ENCODE results near the gene FBXO8. TPM values are rescaled to one million over a fixed set of nuclear protein-coding genes. Genes with fewer than 3 reads are reported as not detected.

The FBXO8 gene
- total RNA-seq, 2 experiments from 2014 or later: 19.7 to 21.3 TPM

GRCh38 chr4:174212061-174212460 is 71.4 kb downstream of the FBXO8 start:
- H3K27ac Mint-ChIP-seq: no peak overlapping the region
- peaks cover 34% of the 10 kb centered on the region for H3K4me1 Mint-ChIP-seq (ENCODE audit: low read depth)
- peaks cover 71% of the 10 kb centered on the region for H3K27me3 Mint-ChIP-seq
- intact Hi-C loops (cut with micrococcal nuclease): loop anchor here (5.0 kb wide), 1 partner anchor 685 kb away; no protein-coding TSS in a partner anchor
- ChIA-PET POLR2A (no interaction called here), CTCF (interaction anchor here (0.6 to 1.5 kb wide), 3 partner anchors 9 to 718 kb away, joined by 3 read pairs; no protein-coding TSS in a partner anchor)
- no peaks in the 10 kb centered on the region for H3K36me3 Mint-ChIP-seq
- H3K9me3 Mint-ChIP-seq: no peaks in the 10 kb centered on the region
- H3K4me3 Mint-ChIP-seq: no peak overlapping the region
- DNase-seq: no peak

- CTCF ChIA-PET: interaction anchor here (0.9 to 1.8 kb wide), 2 partner anchors 8 to 718 kb away, joined by 3 to 5 read pairs; no protein-coding TSS in a partner anchor
- H3K4me1 Mint-ChIP-seq (ENCODE audit: low read depth): peaks cover 30% of the 10 kb centered on the region
- H3K27ac Mint-ChIP-seq: no peak overlapping the region
- H3K4me3 Mint-ChIP-seq: no peak overlapping the region
- POLR2A ChIA-PET: no interaction called here
- no peaks in the 10 kb centered on the region for H3K9me3 Mint-ChIP-seq
- intact Hi-C loops (cut with micrococcal nuclease): loop anchor here (5.0 kb wide), 1 partner anchor 684 kb away; no protein-coding TSS in a partner anchor
- H3K27me3 Mint-ChIP-seq: peaks cover 67% of the 10 kb centered on the region
- H3K36me3 Mint-ChIP-seq: no peaks in the 10 kb centered on the region
- no peak for DNase-seq
Measured at GRCh38 chr4:174211622-174212044, 71.8 kb downstream of the FBXO8 start.

- H3K4me1 Mint-ChIP-seq (ENCODE audit: low read depth): peaks cover 28% of the 10 kb centered on the region
- DNase-seq: no peak
- H3K27ac Mint-ChIP-seq: no peak overlapping the region
- POLR2A ChIA-PET: interaction anchor here (0.7 kb wide), 1 partner anchor 141 kb away, joined by 3 read pairs; no protein-coding TSS in a partner anchor
- H3K27me3 Mint-ChIP-seq: peaks cover 65% of the 10 kb centered on the region
- H3K9me3 Mint-ChIP-seq: no peaks in the 10 kb centered on the region
- H3K36me3 Mint-ChIP-seq: no peaks in the 10 kb centered on the region
- no peak overlapping the region for H3K4me3 Mint-ChIP-seq
- CTCF ChIA-PET: interaction anchor here (1.8 kb wide), 1 partner anchor 9 kb away, joined by 5 read pairs; no protein-coding TSS in a partner anchor
- intact Hi-C loops (cut with micrococcal nuclease): loop anchor here (5.0 kb wide), 1 partner anchor 684 kb away; no protein-coding TSS in a partner anchor
Measured at GRCh38 chr4:174210952-174211490, 72.4 kb downstream of the FBXO8 start.

DNA sequence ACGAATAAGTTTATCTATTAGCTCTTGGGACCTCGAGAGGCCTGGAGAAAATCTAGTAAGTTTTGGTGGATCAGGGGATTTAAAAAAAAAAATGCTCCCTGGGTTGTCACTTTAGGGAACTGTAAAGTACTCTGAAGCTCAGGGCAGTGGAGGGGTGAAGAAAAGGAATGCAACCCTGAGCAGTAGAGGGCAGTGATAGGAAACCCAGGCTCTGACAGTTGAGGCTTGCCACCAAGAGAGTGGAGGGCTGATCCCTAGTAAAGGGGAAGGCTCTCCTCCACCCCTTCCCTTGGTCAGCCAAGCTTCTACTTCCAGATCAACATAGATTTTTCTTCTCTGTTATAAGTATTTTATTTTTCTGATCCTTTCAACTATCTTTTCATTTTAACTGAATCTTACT is 73.1 kb downstream of the FBXO8 start:
- Mint-ChIP-seq H3K4me3 (no peak overlapping the region), H3K36me3 (no peaks in the 10 kb centered on the region), H3K4me1 (ENCODE audit: low read depth) (peaks cover 26% of the 10 kb centered on the region), H3K27ac (no peak overlapping the region), H3K27me3 (peaks cover 63% of the 10 kb centered on the region), H3K9me3 (no peaks in the 10 kb centered on the region)
- intact Hi-C loops (cut with micrococcal nuclease): loop anchor here (5.0 kb wide), 1 partner anchor 683 kb away; no protein-coding TSS in a partner anchor
- no peak for DNase-seq
- ChIA-PET POLR2A (interaction anchor here (0.7 kb wide), 1 partner anchor 142 kb away, joined by 3 read pairs; no protein-coding TSS in a partner anchor), CTCF (interaction anchor here (1.8 kb wide), 1 partner anchor 10 kb away, joined by 5 read pairs; no protein-coding TSS in a partner anchor)

GRCh38 chr4:174209341-174209740 is 74.1 kb downstream of the FBXO8 start:
- CTCF ChIA-PET: no interaction called here
- POLR2A ChIA-PET: no interaction called here
- Mint-ChIP-seq H3K4me1 (ENCODE audit: low read depth) (peaks cover 20% of the 10 kb centered on the region), H3K27ac (no peak overlapping the region), H3K36me3 (no peaks in the 10 kb centered on the region), H3K4me3 (no peak overlapping the region), H3K9me3 (no peaks in the 10 kb centered on the region), H3K27me3 (peaks cover 60% of the 10 kb centered on the region)
- intact Hi-C loops (cut with micrococcal nuclease): no loop called here
- DNase-seq: no peak

- no peaks in the 10 kb centered on the region for H3K9me3 Mint-ChIP-seq
- no peak for DNase-seq
- no peak overlapping the region for H3K4me3 Mint-ChIP-seq
- peaks cover 47% of the 10 kb centered on the region for H3K27me3 Mint-ChIP-seq
- H3K27ac Mint-ChIP-seq: no peak overlapping the region
- peaks cover 11% of the 10 kb centered on the region for H3K4me1 Mint-ChIP-seq (ENCODE audit: low read depth)
- ChIA-PET POLR2A (no interaction called here), CTCF (interaction anchor here (1.5 kb wide), 1 partner anchor 10 kb away, joined by 3 read pairs; no protein-coding TSS in a partner anchor)
- intact Hi-C loops (cut with micrococcal nuclease): no loop called here
- no peaks in the 10 kb centered on the region for H3K36me3 Mint-ChIP-seq
Measured at GRCh38 chr4:174207367-174207766, 76.1 kb downstream of the FBXO8 start.

- H3K4me3 Mint-ChIP-seq: no peak overlapping the region
- no peak overlapping the region for H3K27ac Mint-ChIP-seq
- no peaks in the 10 kb centered on the region for H3K4me1 Mint-ChIP-seq (ENCODE audit: low read depth)
- H3K27me3 Mint-ChIP-seq: peaks cover 26% of the 10 kb centered on the region
- POLR2A ChIA-PET: no interaction called here
- intact Hi-C loops (cut with micrococcal nuclease): no loop called here
- H3K9me3 Mint-ChIP-seq: no peaks in the 10 kb centered on the region
- CTCF ChIA-PET: interaction anchor here (1.6 kb wide), 1 partner anchor 9 kb away, joined by 3 read pairs; no protein-coding TSS in a partner anchor
- no peaks in the 10 kb centered on the region for H3K36me3 Mint-ChIP-seq
- DNase-seq: no peak
Measured at GRCh38 chr4:174204164-174204831, 79.2 kb downstream of the FBXO8 start.

- Mint-ChIP-seq H3K27ac (no peak overlapping the region), H3K27me3 (peaks cover 30% of the 10 kb centered on the region), H3K4me3 (no peak overlapping the region), H3K36me3 (no peaks in the 10 kb centered on the region), H3K9me3 (no peaks in the 10 kb centered on the region), H3K4me1 (ENCODE audit: low read depth) (no peaks in the 10 kb centered on the region)
- no peak for DNase-seq
- ChIA-PET POLR2A (no interaction called here), CTCF (no interaction called here)
- intact Hi-C loops (cut with micrococcal nuclease): no loop called here
Measured at GRCh38 chr4:174201871-174202270, 81.6 kb downstream of the FBXO8 start.

DNA sequence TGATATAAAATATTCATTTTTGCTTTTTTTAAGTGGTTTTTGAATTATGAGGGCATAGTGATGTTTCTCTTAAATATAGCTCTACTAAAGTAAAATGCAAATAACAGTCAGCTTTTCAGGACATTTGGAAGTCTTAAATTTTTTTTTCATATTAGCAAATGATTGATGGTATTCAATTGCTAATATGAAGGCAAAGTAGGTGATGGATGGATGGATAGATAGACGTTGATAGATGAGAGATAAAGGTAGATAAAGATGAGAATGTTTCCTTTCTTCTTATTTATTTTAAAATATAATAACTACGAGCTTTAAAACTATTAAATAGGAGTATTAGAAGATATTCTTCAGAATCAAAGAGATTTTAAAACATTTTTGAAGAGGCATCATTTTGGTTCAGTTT is 83.7 kb downstream of the FBXO8 start:
- H3K27me3 Mint-ChIP-seq: peaks cover 27% of the 10 kb centered on the region
- ChIA-PET CTCF (interaction anchor here (1.0 kb wide), 1 partner anchor 41 kb away, joined by 4 read pairs; no protein-coding TSS in a partner anchor), POLR2A (no interaction called here)
- no peaks in the 10 kb centered on the region for H3K4me1 Mint-ChIP-seq (ENCODE audit: low read depth)
- no peaks in the 10 kb centered on the region for H3K36me3 Mint-ChIP-seq
- H3K4me3 Mint-ChIP-seq: no peak overlapping the region
- H3K27ac Mint-ChIP-seq: no peak overlapping the region
- intact Hi-C loops (cut with micrococcal nuclease): no loop called here
- DNase-seq: no peak
- H3K9me3 Mint-ChIP-seq: no peaks in the 10 kb centered on the region

DNA sequence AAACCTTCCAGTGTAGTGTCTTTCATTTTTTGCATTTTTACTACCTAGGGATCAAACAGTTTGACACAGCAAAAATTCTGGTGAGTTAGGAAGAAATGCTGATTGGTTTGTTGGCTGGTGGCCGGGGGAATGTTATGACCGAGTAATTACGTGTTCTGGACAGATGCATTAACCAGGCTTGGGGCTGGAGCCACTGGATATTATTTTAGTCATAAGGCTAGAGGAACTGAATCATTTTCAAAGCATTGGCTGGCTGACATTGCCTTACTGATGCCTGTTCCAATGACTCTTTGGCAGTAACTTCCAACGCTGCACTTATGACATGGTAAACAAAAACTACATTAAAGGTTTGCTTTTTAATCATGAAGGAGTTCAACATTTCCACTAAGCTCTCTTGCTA is 84.6 kb downstream of the FBXO8 start:
- Mint-ChIP-seq H3K9me3 (no peaks in the 10 kb centered on the region), H3K4me3 (no peak overlapping the region), H3K4me1 (ENCODE audit: low read depth) (no peaks in the 10 kb centered on the region), H3K36me3 (no peaks in the 10 kb centered on the region), H3K27me3 (peaks cover 22% of the 10 kb centered on the region), H3K27ac (no peak overlapping the region)
- ChIA-PET CTCF (no interaction called here), POLR2A (no interaction called here)
- intact Hi-C loops (cut with micrococcal nuclease): no loop called here
- DNase-seq: no peak

DNA sequence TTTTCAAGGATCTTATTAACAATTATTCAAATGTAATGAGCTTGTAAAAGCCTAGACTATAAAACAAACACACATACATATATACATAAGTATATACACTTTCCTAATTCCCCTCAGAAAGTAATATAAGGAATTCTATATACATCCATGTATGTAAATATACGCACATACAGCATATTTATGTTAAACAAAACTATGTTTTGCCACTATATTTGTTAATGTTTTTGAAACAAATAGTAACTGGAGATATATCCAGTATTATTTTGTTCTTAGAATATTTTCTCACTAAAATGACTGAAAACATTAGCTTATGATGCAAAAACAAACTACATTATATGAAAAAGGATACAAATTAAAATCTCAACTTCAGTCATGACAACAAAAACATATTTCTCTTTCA is 85.1 kb downstream of the FBXO8 start:
- CTCF ChIA-PET: no interaction called here

DNA sequence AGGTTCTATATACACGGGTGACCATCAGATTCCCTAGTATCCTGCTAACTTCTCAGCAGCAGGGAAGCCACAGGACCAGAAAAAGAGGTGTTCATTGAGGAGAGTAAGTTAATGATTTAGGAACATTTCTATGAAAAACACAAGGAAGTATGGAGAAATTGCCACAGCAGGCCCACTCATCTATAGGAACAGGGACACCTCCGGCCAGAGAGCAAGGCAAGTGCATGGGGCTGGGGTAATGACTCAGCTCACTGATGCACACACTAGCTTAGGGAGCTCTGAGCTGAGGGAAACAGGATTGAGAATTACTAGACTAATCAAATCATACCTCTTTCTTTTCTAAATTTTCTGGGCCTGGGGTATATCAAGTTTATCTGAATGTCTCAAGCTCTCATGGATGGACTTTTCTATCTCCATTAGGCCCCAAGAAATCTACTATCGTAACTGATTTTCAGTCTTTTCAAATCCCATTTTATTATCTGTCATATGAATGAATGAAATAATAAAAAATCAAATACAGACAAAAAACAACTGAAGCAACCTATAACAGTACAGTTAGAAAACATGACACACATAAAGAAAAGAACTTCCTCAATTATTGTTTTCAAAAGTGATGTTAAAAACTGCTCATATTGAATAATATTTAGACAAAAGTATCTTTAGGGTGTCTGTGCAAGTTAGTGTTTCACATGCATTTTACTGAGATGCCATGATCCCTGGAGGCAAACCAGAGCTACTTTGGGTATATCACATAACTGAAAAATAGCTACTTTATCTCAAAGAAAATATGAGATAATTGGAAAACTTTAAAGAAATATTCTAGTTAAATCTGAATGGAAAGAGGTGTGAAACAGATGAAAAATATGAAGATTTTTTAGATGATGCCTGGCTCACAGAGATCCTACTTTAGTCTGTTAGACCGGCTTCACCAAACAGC is 89.8 kb downstream of the FBXO8 start:
- H3K9me3 Mint-ChIP-seq: no peaks in the 10 kb centered on the region
- POLR2A ChIA-PET: no interaction called here
- H3K27ac Mint-ChIP-seq: no peak overlapping the region
- H3K36me3 Mint-ChIP-seq: no peaks in the 10 kb centered on the region
- DNase-seq: no peak
- intact Hi-C loops (cut with micrococcal nuclease): no loop called here
- no peak overlapping the region for H3K4me3 Mint-ChIP-seq
- H3K4me1 Mint-ChIP-seq (ENCODE audit: low read depth): no peaks in the 10 kb centered on the region
- CTCF ChIA-PET: no interaction called here
- peaks cover 30% of the 10 kb centered on the region for H3K27me3 Mint-ChIP-seq

More for the DNA sequence above, 85.1 kb downstream of the FBXO8 start:
- Mint-ChIP-seq H3K36me3 (no peaks in the 10 kb centered on the region), H3K9me3 (no peaks in the 10 kb centered on the region), H3K4me3 (no peak overlapping the region), H3K27me3 (peaks cover 21% of the 10 kb centered on the region), H3K4me1 (ENCODE audit: low read depth) (no peaks in the 10 kb centered on the region), H3K27ac (no peak overlapping the region)
- POLR2A ChIA-PET: no interaction called here
- no peak for DNase-seq
- intact Hi-C loops (cut with micrococcal nuclease): no loop called here
